Neural cell (in vitro differentiated cells): ENCODE results near the gene PLAC8. TPM values are rescaled to one million over a fixed set of nuclear protein-coding genes. Genes with fewer than 3 reads are reported as not detected.

ENCODE experiments used
- H2AFZ ChIP-seq: fragments of 200-600, 300-800 bp; sonication (generic), shearing (Covaris generic); 2 replicates; pipeline ENCODE4 v1.6.0; 2014; ENCODE audit warnings: low read depth, mild to moderate bottlenecking, antibody characterized with exemption, low read length, moderate library complexity
- H3F3A ChIP-seq: fragments of 200-600 bp; shearing (Covaris generic); 2 replicates; pipeline ENCODE4 v1.6.1; 2016; ENCODE audit warnings: mild to moderate bottlenecking, moderate library complexity, mixed read lengths, antibody characterized with exemption, low read length; ENCODE audit not compliant: insufficient read depth, poor library complexity, severe bottlenecking
- H3K27ac ChIP-seq: fragments of 200-600, 300-800 bp; sonication (generic), shearing (Covaris generic); 2 replicates; pipeline ENCODE4 v1.5.1; 2014; ENCODE audit warnings: mild to moderate bottlenecking, low read length, moderate library complexity
- H3K27me3 ChIP-seq: fragments of 300-800, 200-600 bp; sonication (generic), shearing (Covaris generic); 2 replicates; pipeline ENCODE4 v1.6.0; 2014; ENCODE audit warnings: mild to moderate bottlenecking, low read depth, low read length, moderate library complexity; ENCODE audit not compliant: insufficient read depth
- H3K36me3 ChIP-seq: fragments of 300-800, 200-600 bp; sonication (generic), shearing (Covaris generic); 2 replicates; pipeline ENCODE4 v1.5.1; 2014; ENCODE audit warnings: mild to moderate bottlenecking, antibody characterized with exemption, low read length, moderate library complexity; ENCODE audit not compliant: insufficient read depth
- H3K4me2 ChIP-seq: fragments of 300-800, 200-600 bp; sonication (generic), shearing (Covaris generic); 2 replicates; pipeline ENCODE4 v1.6.0; 2014; ENCODE audit warnings: mild to moderate bottlenecking, low read length
- H3K4me3 ChIP-seq: fragments of 300-800, 200-600 bp; sonication (generic), shearing (Covaris generic); 2 replicates; pipeline ENCODE4 v1.5.1; 2014; ENCODE audit warnings: mild to moderate bottlenecking, low read length, moderate library complexity
- H3K79me2 ChIP-seq: fragments of 200-600 bp; shearing (Covaris generic); replicated peaks from 2 replicates; pipeline ENCODE4 v1.6.0; 2014; ENCODE audit warnings: mild to moderate bottlenecking, low read length, moderate library complexity; ENCODE audit not compliant: insufficient read depth
- H3K9ac ChIP-seq: fragments of 300-800, 200-600 bp; sonication (generic), shearing (Covaris generic); 2 replicates; pipeline ENCODE4 v1.6.1; 2016; ENCODE audit warnings: mild to moderate bottlenecking, low read length, mixed read lengths
- H3K9me2 ChIP-seq: fragments of 200-600 bp; shearing (Covaris generic); 2 replicates; pipeline ENCODE4 v1.6.1; 2016; ENCODE audit warnings: mild to moderate bottlenecking, low read length, mixed read lengths; ENCODE audit not compliant: insufficient read depth
- H3K9me3 ChIP-seq: fragments of 200-600, 300-800 bp; sonication (generic), shearing (Covaris generic); 2 replicates; pipeline ENCODE4 v1.6.1; 2016; ENCODE audit warnings: mild to moderate bottlenecking, mixed run types, low read length, moderate library complexity, mixed read lengths
- H4K20me1 ChIP-seq: fragments of 200-600 bp; shearing (Covaris generic); 2 replicates; pipeline ENCODE4 v1.6.1; 2016; ENCODE audit warnings: mild to moderate bottlenecking, mixed run types; ENCODE audit not compliant: insufficient read depth
- CTCF ChIP-seq: fragments of 450-650 bp; IDR thresholded peaks from 2 replicates; pipeline ENCODE4 v1.5.1; 2014; ENCODE audit warnings: antibody characterized with exemption, mild to moderate bottlenecking, moderate library complexity; ENCODE audit not compliant: poor library complexity, severe bottlenecking
- EP300 ChIP-seq: fragments of 450-650 bp; conservative IDR thresholded peaks from 2 replicates; pipeline ENCODE4 v1.6.1; 2014; ENCODE audit warnings: antibody characterized with exemption, mild to moderate bottlenecking, moderate library complexity; ENCODE audit not compliant: poor library complexity, severe bottlenecking
- EZH2 ChIP-seq: fragments of 200-600, 300-800 bp; shearing (Covaris generic), sonication (generic); IDR thresholded peaks from 2 replicates; pipeline ENCODE4 v1.6.1; 2014; ENCODE audit warnings: antibody characterized with exemption, low read length, borderline replicate concordance, mild to moderate bottlenecking; ENCODE audit not compliant: insufficient read depth, poor library complexity, severe bottlenecking
- MXI1 ChIP-seq: fragments of 450-650 bp; conservative IDR thresholded peaks from 2 replicates; pipeline ENCODE4 v1.6.1; 2014; ENCODE audit warnings: antibody characterized with exemption, mild to moderate bottlenecking; ENCODE audit not compliant: poor library complexity, severe bottlenecking
- POLR2AphosphoS5 ChIP-seq: IDR thresholded peaks from 2 replicates; pipeline ENCODE4 v1.6.1; 2012
- RAD21 ChIP-seq: fragments of 450-650 bp; conservative IDR thresholded peaks from 2 replicates; pipeline ENCODE4 v1.6.1; 2014; ENCODE audit warnings: antibody characterized with exemption, mild to moderate bottlenecking, moderate library complexity
- REST ChIP-seq: IDR thresholded peaks from 2 replicates; pipeline ENCODE4 v1.6.1; 2012; ENCODE audit warnings: borderline replicate concordance
- SMC3 ChIP-seq: fragments of 450-650 bp; conservative IDR thresholded peaks from 2 replicates; pipeline ENCODE4 v1.6.1; 2014; ENCODE audit warnings: antibody characterized with exemption, mild to moderate bottlenecking, moderate library complexity; ENCODE audit not compliant: poor library complexity
- TAF1 ChIP-seq: IDR thresholded peaks from 2 replicates; pipeline ENCODE4 v1.6.1; 2012; ENCODE audit warnings: low read depth
- polyA plus RNA-seq: library from polyadenylated mRNA; depleted of rRNA; stranded (reverse); fragments of >200 nt; gene quantifications from 2 replicates; pipeline ENCODE4 v1.2.3, GENCODE V29; 2014

The PLAC8 gene
- polyA plus RNA-seq, 1 donor from 2014 or later = not detected

- Histone ChIP-seq H3K36me3 (no peaks in the 10 kb centered on the region), H3K27ac (no peak overlapping the region), H3K4me3 (no peak overlapping the region), H3K9me2 (no peaks in the 10 kb centered on the region), H3K9me3 (peaks cover 9% of the 10 kb centered on the region), H3K4me2 (no peak overlapping the region), H3F3A (no peaks in the 10 kb centered on the region), H3K79me2 (no peaks in the 10 kb centered on the region), H3K27me3 (no peaks in the 10 kb centered on the region), H3K9ac (no peak overlapping the region), H2AFZ (no peak overlapping the region), H4K20me1 (no peaks in the 10 kb centered on the region)
- no peak for TF ChIP-seq MXI1
- no peak for TF ChIP-seq POLR2AphosphoS5
- no peak for TF ChIP-seq RAD21
- TF ChIP-seq EP300 = no peak
- no peak for TF ChIP-seq CTCF
- TF ChIP-seq TAF1 = no peak
- TF ChIP-seq EZH2 = no peak
- no peak for TF ChIP-seq REST
- TF ChIP-seq SMC3 = no peak
Observed at GRCh38 chr4:83121246-83121645, 6.7 kb upstream of the PLAC8 start.

GRCh38 chr4:83118869-83119268, 4.3 kb upstream of the PLAC8 start:
- Histone ChIP-seq H3K9me2 (no peaks in the 10 kb centered on the region), H3K4me2 (no peak overlapping the region), H4K20me1 (no peaks in the 10 kb centered on the region), H3F3A (no peaks in the 10 kb centered on the region), H3K27ac (no peak overlapping the region), H3K4me3 (no peak overlapping the region), H3K36me3 (no peaks in the 10 kb centered on the region), H3K9me3 (peaks cover 9% of the 10 kb centered on the region), H3K79me2 (no peaks in the 10 kb centered on the region), H3K9ac (no peak overlapping the region), H2AFZ (no peak overlapping the region), H3K27me3 (no peaks in the 10 kb centered on the region)
- TF ChIP-seq POLR2AphosphoS5 (no peak), TAF1 (no peak), EP300 (no peak), EZH2 (no peak), REST (no peak), SMC3 (no peak), RAD21 (no peak), CTCF (no peak), MXI1 (no peak)
